Upper lobe of left lung (tissue), 4 donors: Measurements from ENCODE around the gene HGF.

Experiments
- CTCF ChIP-seq, 6 experiments: fragments of 450-650 bp in 4 of 6; fragments of 200-600 bp in 2 of 6; sonication (generic) in 2 of 6; IDR thresholded peaks; one replicate each; pipeline ENCODE4 v1.5.1; 2016 to 2019; ENCODE audit warnings: antibody characterized with exemption in 6 of 6
- EP300 ChIP-seq, 4 donors: sonication (generic); formaldehyde crosslinking; IDR thresholded peaks; one replicate each; pipeline ENCODE4 v1.5.1; 2017; ENCODE audit warnings: antibody characterized with exemption in 4 of 4, control low read depth in 2 of 4
- POLR2A ChIP-seq, 4 donors: fragments of 450-650 bp; IDR thresholded peaks; one replicate each; pipeline ENCODE4 v1.5.1; 2016 to 2017; ENCODE audit warnings: antibody characterized with exemption in 4 of 4, mild to moderate bottlenecking in 2 of 4

- TF ChIP-seq EP300 (IDR thresholded peaks at IDR 0.05) (no peak), CTCF (IDR thresholded peaks at IDR 0.05) (no peak), POLR2A (IDR thresholded peaks at IDR 0.05) (no peak)
Measured at GRCh38 chr7:81705206-81705605, 64.6 kb downstream of the HGF start.
